Measurements from ENCODE around the gene ERBB2. TPM values are rescaled to one million over a fixed set of nuclear protein-coding genes. Genes with fewer than 3 reads are reported as not detected.

The ERBB2 gene
- total and polyA plus RNA-seq, 2 experiments from 2014 or later: 46.2 to 196 TPM

DNA sequence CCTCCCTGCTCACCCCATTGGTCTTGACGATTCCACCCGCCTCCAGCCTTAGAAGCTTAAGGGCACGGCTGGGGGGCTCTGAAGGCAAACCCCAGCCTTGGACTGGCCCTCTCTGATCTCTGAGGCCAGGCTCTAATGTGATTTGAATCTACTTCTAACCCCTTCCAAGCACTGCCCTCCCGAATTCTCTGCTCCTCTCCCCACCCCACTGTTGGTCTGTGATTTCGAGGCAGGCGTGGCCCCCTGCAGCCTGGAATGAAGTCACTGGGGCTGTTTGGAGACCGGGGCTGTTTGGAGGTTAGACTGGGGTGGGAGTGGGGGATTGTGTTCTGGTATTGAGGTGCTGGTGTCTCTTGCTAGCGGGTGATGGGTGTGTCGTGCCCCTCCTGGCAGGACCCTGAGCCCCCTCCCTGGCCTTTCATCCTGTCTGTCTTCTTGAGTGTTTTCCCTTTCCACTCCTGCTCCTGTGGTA, 40.1 kb downstream of the ERBB2 start:
- H4K20me1 ChIP-seq (replicated peaks; ENCODE audit: insufficient read depth): no peaks in the 10 kb centered on the region
- H2AFZ ChIP-seq: no peak overlapping the region
- ATAC-seq (peak; percentile 7), DNase-seq (ENCODE audit: low spot score) (peak; percentile 55)
- H3K36me3 Mint-ChIP-seq (ENCODE audit: low read depth): peaks cover 20% of the 10 kb centered on the region
- H3K36me3 ChIP-seq (ENCODE audit: insufficient read depth): no peaks in the 10 kb centered on the region
- H3K79me2 ChIP-seq (replicated peaks; ENCODE audit: insufficient read depth): peaks cover 18% of the 10 kb centered on the region
- no peaks in the 10 kb centered on the region for H3K27me3 ChIP-seq (ENCODE audit: insufficient read depth)
- H3K9me2 ChIP-seq (ENCODE audit: insufficient read depth): no peaks in the 10 kb centered on the region
- peak overlapping the region; percentile 97 for H3K27ac ChIP-seq (ENCODE audit: low read depth)
- peaks cover 24% of the 10 kb centered on the region for H3K27me3 Mint-ChIP-seq (ENCODE audit: insufficient read depth, low read depth, poor library complexity)
- peak overlapping the region; percentile 100 for H3K4me2 ChIP-seq
- H3K9me3 Mint-ChIP-seq: no peaks in the 10 kb centered on the region; the same call in 2 of the 3 replicates
- H3K27ac Mint-ChIP-seq: peak overlapping the region; percentile 96
- peaks cover 22% of the 10 kb centered on the region for H3F3A ChIP-seq (replicated peaks; ENCODE audit: low read depth)
- peaks cover 33% of the 10 kb centered on the region for H3K4me1 ChIP-seq (ENCODE audit: insufficient read depth)
- H3K4me1 Mint-ChIP-seq: peaks cover 41% of the 10 kb centered on the region
- no peak for TF ChIP-seq STAT1 (IDR thresholded peaks at IDR 0.05; ENCODE audit: unreplicated experiment)
- TF ChIP-seq CREB1 (CRISPR knock-in tag; IDR thresholded peaks at IDR 0.05; ENCODE audit: low read depth): no peak
- no peak for TF ChIP-seq EZH2 (IDR thresholded peaks at IDR 0.05; ENCODE audit: low read depth, unreplicated experiment)
- TF ChIP-seq, protein P1, sequence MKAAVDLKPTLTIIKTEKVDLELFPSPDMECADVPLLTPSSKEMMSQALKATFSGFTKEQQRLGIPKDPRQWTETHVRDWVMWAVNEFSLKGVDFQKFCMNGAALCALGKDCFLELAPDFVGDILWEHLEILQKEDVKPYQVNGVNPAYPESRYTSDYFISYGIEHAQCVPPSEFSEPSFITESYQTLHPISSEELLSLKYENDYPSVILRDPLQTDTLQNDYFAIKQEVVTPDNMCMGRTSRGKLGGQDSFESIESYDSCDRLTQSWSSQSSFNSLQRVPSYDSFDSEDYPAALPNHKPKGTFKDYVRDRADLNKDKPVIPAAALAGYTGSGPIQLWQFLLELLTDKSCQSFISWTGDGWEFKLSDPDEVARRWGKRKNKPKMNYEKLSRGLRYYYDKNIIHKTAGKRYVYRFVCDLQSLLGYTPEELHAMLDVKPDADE (IDR thresholded peaks at IDR 0.05): no peak
- TF ChIP-seq, protein P2, sequence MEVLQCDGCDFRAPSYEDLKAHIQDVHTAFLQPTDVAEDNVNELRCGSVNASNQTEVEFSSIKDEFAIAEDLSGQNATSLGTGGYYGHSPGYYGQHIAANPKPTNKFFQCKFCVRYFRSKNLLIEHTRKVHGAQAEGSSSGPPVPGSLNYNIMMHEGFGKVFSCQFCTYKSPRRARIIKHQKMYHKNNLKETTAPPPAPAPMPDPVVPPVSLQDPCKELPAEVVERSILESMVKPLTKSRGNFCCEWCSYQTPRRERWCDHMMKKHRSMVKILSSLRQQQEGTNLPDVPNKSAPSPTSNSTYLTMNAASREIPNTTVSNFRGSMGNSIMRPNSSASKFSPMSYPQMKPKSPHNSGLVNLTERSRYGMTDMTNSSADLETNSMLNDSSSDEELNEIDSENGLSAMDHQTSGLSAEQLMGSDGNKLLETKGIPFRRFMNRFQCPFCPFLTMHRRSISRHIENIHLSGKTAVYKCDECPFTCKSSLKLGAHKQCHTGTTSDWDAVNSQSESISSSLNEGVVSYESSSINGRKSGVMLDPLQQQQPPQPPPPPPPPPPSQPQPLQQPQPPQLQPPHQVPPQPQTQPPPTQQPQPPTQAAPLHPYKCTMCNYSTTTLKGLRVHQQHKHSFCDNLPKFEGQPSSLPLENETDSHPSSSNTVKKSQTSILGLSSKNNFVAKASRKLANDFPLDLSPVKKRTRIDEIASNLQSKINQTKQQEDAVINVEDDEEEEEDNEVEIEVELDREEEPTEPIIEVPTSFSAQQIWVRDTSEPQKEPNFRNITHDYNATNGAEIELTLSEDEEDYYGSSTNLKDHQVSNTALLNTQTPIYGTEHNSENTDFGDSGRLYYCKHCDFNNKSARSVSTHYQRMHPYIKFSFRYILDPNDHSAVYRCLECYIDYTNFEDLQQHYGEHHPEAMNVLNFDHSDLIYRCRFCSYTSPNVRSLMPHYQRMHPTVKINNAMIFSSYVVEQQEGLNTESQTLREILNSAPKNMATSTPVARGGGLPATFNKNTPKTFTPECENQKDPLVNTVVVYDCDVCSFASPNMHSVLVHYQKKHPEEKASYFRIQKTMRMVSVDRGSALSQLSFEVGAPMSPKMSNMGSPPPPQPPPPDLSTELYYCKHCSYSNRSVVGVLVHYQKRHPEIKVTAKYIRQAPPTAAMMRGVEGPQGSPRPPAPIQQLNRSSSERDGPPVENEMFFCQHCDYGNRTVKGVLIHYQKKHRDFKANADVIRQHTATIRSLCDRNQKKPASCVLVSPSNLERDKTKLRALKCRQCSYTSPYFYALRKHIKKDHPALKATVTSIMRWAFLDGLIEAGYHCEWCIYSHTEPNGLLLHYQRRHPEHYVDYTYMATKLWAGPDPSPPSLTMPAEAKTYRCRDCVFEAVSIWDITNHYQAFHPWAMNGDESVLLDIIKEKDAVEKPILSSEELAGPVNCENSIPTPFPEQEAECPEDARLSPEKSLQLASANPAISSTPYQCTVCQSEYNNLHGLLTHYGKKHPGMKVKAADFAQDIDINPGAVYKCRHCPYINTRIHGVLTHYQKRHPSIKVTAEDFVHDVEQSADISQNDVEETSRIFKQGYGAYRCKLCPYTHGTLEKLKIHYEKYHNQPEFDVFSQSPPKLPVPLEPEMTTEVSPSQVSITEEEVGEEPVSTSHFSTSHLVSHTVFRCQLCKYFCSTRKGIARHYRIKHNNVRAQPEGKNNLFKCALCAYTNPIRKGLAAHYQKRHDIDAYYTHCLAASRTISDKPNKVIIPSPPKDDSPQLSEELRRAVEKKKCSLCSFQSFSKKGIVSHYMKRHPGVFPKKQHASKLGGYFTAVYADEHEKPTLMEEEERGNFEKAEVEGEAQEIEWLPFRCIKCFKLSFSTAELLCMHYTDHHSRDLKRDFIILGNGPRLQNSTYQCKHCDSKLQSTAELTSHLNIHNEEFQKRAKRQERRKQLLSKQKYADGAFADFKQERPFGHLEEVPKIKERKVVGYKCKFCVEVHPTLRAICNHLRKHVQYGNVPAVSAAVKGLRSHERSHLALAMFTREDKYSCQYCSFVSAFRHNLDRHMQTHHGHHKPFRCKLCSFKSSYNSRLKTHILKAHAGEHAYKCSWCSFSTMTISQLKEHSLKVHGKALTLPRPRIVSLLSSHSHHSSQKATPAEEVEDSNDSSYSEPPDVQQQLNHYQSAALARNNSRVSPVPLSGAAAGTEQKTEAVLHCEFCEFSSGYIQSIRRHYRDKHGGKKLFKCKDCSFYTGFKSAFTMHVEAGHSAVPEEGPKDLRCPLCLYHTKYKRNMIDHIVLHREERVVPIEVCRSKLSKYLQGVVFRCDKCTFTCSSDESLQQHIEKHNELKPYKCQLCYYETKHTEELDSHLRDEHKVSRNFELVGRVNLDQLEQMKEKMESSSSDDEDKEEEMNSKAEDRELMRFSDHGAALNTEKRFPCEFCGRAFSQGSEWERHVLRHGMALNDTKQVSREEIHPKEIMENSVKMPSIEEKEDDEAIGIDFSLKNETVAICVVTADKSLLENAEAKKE (CRISPR knock-in tag; IDR thresholded peaks at IDR 0.05): no peak
- peak overlapping the region; percentile 98 for H3K4me3 ChIP-seq
- peak overlapping the region; percentile 88 for H3K4me3 Mint-ChIP-seq

Data from GM23338 (cell line).